A549 (cell line): ENCODE data around the gene MBNL1. TPM values are rescaled to one million over a fixed set of nuclear protein-coding genes. Genes with fewer than 3 reads are reported as not detected.

Source experiments
- ATAC-seq, 2 experiments: fragments of 200-7000 bp in 1 of 2; fragments of >200 bp in 1 of 2; cut with Nextera tagmentation in 1 of 2; cut with Tn5 transposase in 1 of 2; 3 replicates each; pipeline versions ENCODE4 v1.8.0 to v1.9.1; 2018 to 2020; ENCODE audit warnings: mild to moderate bottlenecking in 1 of 2, moderate library complexity in 1 of 2
- CTCF ChIA-PET: fragments of 300-600 bp; sonication (Branson Sonifier 250); formaldehyde crosslinking; extraction: SDS; loops from one replicate; lab custom pipeline; 2021; ENCODE audit warnings: antibody characterized with exemption, inconsistent platforms; lab: Yijun Ruan, JAX
- POLR2A ChIA-PET: fragments of 350-600 bp; formaldehyde crosslinking; extraction: SDS; loops from one replicate; lab custom pipeline; 2021; ENCODE audit warnings: antibody characterized with exemption, inconsistent platforms; lab: Yijun Ruan, JAX
- DNase-seq, 2 experiments: peaks; one replicate each; pipeline versions ENCODE4 v3.0.0 to v3.0.0-alpha.2; 2011 to 2016; ENCODE audit warnings: low read depth in 1 of 2, low spot score in 1 of 2
- FAIRE-seq: peaks from 2 replicates; lab custom pipeline; 2011; peaks lifted over from hg19 to GRCh38; lab: Jason Lieb, UNC
- H3K27ac ChIP-seq, 2 experiments: fragments of >200 bp; sonication (Bioruptor Twin); formaldehyde crosslinking; 3 replicates each; pipeline ENCODE4 v1.5.1; 2016 to 2017
- H3K4me1 ChIP-seq: fragments of >200 bp; sonication (Bioruptor Twin); formaldehyde crosslinking; 3 replicates; pipeline ENCODE4 v1.6.1; 2016
- H3K4me2 ChIP-seq: fragments of >200 bp; sonication (Bioruptor Twin); formaldehyde crosslinking; 3 replicates; pipeline ENCODE4 v1.6.1; 2016
- H3K4me3 ChIP-seq: fragments of >200 bp; sonication (Bioruptor Twin); formaldehyde crosslinking; 3 replicates; pipeline ENCODE4 v1.5.1; 2016
- H3K9me3 ChIP-seq: fragments of >200 bp; sonication (Bioruptor Twin); formaldehyde crosslinking; 3 replicates; pipeline ENCODE4 v1.6.1; 2016
- ATOH8 ChIP-seq: fragments of 250-450 bp; sonication (Bioruptor Pico); IDR thresholded peaks from 2 replicates; pipeline ENCODE4 v1.5.0; 2020; ENCODE audit warnings: low read depth, mild to moderate bottlenecking, moderate library complexity
- BHLHE40 ChIP-seq: IDR thresholded peaks from 2 replicates; pipeline ENCODE4 v1.6.1; 2012; ENCODE audit warnings: low read depth, low read length, inconsistent platforms
- CHD2 ChIP-seq: fragments of 150-350 bp; IDR thresholded peaks from 2 replicates; pipeline ENCODE4 v1.6.1; 2014; ENCODE audit warnings: low read length; ENCODE audit not compliant: partially characterized antibody
- EHF ChIP-seq: fragments of 250-450 bp; sonication (Bioruptor Pico); IDR thresholded peaks from 2 replicates; pipeline ENCODE4 v1.5.0; 2020; ENCODE audit warnings: mild to moderate bottlenecking
- EHMT2 ChIP-seq: fragments of 200-600 bp; sonication (generic); IDR thresholded peaks from 2 replicates; pipeline ENCODE4 v1.6.1; 2016; ENCODE audit warnings: antibody characterized with exemption, low read depth, mild to moderate bottlenecking, moderate library complexity
- GATA3 ChIP-seq: IDR thresholded peaks from 2 replicates; pipeline ENCODE4 v1.6.1; 2012; ENCODE audit warnings: borderline replicate concordance
- HES2 ChIP-seq: fragments of >200 bp; sonication (Bioruptor Twin); formaldehyde crosslinking; IDR thresholded peaks from 2 replicates; pipeline ENCODE4 v1.6.1; 2016
- HEYL ChIP-seq: fragments of 250-450 bp; sonication (Bioruptor Pico); IDR thresholded peaks from 2 replicates; pipeline ENCODE4 v1.8.0; 2021; ENCODE audit warnings: mild to moderate bottlenecking, moderate library complexity
- HOXA7 ChIP-seq: fragments of 250-450 bp; sonication (Bioruptor Pico); IDR thresholded peaks from 2 replicates; pipeline ENCODE4 v1.5.0; 2020; ENCODE audit warnings: mild to moderate bottlenecking, moderate library complexity
- HOXB13 ChIP-seq: fragments of 250-450 bp; sonication (Bioruptor Pico); IDR thresholded peaks from 2 replicates; pipeline ENCODE4 v1.5.0; 2020; ENCODE audit warnings: low read depth, mild to moderate bottlenecking, moderate library complexity
- HOXB5 ChIP-seq: fragments of 250-450 bp; sonication (Bioruptor Pico); IDR thresholded peaks from 2 replicates; pipeline ENCODE4 v1.5.0; 2020; ENCODE audit warnings: mild to moderate bottlenecking, moderate library complexity
- JUN ChIP-seq, 2 experiments: fragments of >200 bp; sonication (Bioruptor Twin); formaldehyde crosslinking; IDR thresholded peaks; 2 replicates in 1 of 2; 3 replicates in 1 of 2; pipeline ENCODE4 v1.6.1; 2016 to 2017
- JUNB ChIP-seq: fragments of >200 bp; sonication (Bioruptor Twin); formaldehyde crosslinking; IDR thresholded peaks from 2 replicates; pipeline ENCODE4 v1.6.1; 2016
- KDM5A ChIP-seq: fragments of 200-600 bp; sonication (generic); IDR thresholded peaks from 2 replicates; pipeline ENCODE4 v1.6.1; 2016; ENCODE audit warnings: antibody characterized with exemption, mild to moderate bottlenecking
- MAFK ChIP-seq: fragments of 450-650 bp; IDR thresholded peaks from 2 replicates; pipeline ENCODE4 v1.6.1; 2014; ENCODE audit not compliant: partially characterized antibody
- MYC ChIP-seq: IDR thresholded peaks from 2 replicates; pipeline ENCODE4 v1.6.1; 2012; ENCODE audit warnings: mild to moderate bottlenecking, inconsistent platforms, low read length, improper control_type of control experiment, borderline replicate concordance
- POLR2A ChIP-seq: IDR thresholded peaks from 2 replicates; pipeline ENCODE4 v1.6.1; 2012; ENCODE audit warnings: mild to moderate bottlenecking, low read length
- POLR2AphosphoS2 ChIP-seq: conservative IDR thresholded peaks from 2 replicates; pipeline ENCODE4 v1.6.1; 2012; ENCODE audit warnings: low read length, improper control_type of control experiment, inconsistent platforms
- RARB ChIP-seq: fragments of 250-450 bp; sonication (Bioruptor Pico); IDR thresholded peaks from 2 replicates; pipeline ENCODE4 v1.8.0; 2021; ENCODE audit warnings: mild to moderate bottlenecking, moderate library complexity
- RCOR1 ChIP-seq: fragments of 150-350 bp; IDR thresholded peaks from 2 replicates; pipeline ENCODE4 v1.6.1; 2014; ENCODE audit warnings: antibody characterized with exemption, low read length, low read depth
- SMC3 ChIP-seq: fragments of >200 bp; sonication (Bioruptor Twin); formaldehyde crosslinking; IDR thresholded peaks from 3 replicates; pipeline ENCODE4 v1.6.1; 2018; ENCODE audit warnings: inconsistent platforms
- SREBF2 ChIP-seq: fragments of 450-650 bp; IDR thresholded peaks from 2 replicates; pipeline ENCODE4 v1.6.1; 2014; ENCODE audit warnings: mild to moderate bottlenecking, moderate library complexity
- TFCP2L1 ChIP-seq: fragments of 250-450 bp; sonication (Bioruptor Pico); IDR thresholded peaks from 2 replicates; pipeline ENCODE4 v1.5.0; 2021; ENCODE audit warnings: mild to moderate bottlenecking
- ZFP36 ChIP-seq: fragments of 450-650 bp; IDR thresholded peaks from 2 replicates; pipeline ENCODE4 v1.6.1; 2014; ENCODE audit warnings: borderline replicate concordance; ENCODE audit not compliant: partially characterized antibody
- ZSCAN20 ChIP-seq: fragments of 250-450 bp; sonication (Bioruptor Pico); IDR thresholded peaks from 2 replicates; pipeline ENCODE4 v1.8.0; 2022; ENCODE audit warnings: mild to moderate bottlenecking, moderate library complexity
- WGBS: methylation state at CpG from one replicate; pipeline ENCODE4 v1.1.6; 2017; ENCODE audit errors: missing lambda C conversion rate; 5-methylcytosine and 5-hydroxymethylcytosine counted together
- polyA plus RNA-seq, 4 experiments: library from polyadenylated mRNA; depleted of rRNA in 3 of 4; stranded (reverse); fragments of >200 nt; fragmentation: RNase III in 1 of 4; extraction: RNeasy Plus Mini Kit Qiagen cat#74134 plus additional on column Dnase treatment in 1 of 4; gene quantifications; 2 replicates in 3 of 4; 3 replicates in 1 of 4; pipeline ENCODE4 v1.2.3, GENCODE V29; 2011 to 2017
- TF ChIP-seq, protein P1 (sequence below): IDR thresholded peaks from 2 replicates; pipeline ENCODE4 v1.6.1; 2012
- TF ChIP-seq, protein P2 (sequence below): fragments of >200 bp; sonication (Bioruptor Twin); formaldehyde crosslinking; IDR thresholded peaks from 3 replicates; pipeline ENCODE4 v1.5.1; 2016

MBNL1 gene
- polyA plus RNA-seq, 2 of the 4 experiments (the other 2 are of a cell fraction), result 60.5 to 92.5 TPM

GRCh38 chr3:152259468-152259867 lies 9.3 kb upstream of the MBNL1 start:
- H3K9me3 ChIP-seq, result no peaks in the 10 kb centered on the region
- FAIRE-seq, result no peak
- ChIA-PET POLR2A (no interaction called here), CTCF (interaction anchor here (1.0 kb wide), 1 partner anchor 9 kb away, joined by 3 read pairs; the partner anchor contains the start of gene MBNL1)
- H3K27ac ChIP-seq, result peak overlapping the region in 1 of 2 experiments; percentile 51; a peak in 1 of 6 replicates
- peaks cover 29% of the 10 kb centered on the region for H3K4me1 ChIP-seq
- peak overlapping the region; percentile 72 for H3K4me2 ChIP-seq
- WGBS, result 86% methylated on average over 2 of the region's 2 CpGs
- no peak for DNase-seq
- H3K4me3 ChIP-seq, result no peak overlapping the region
- ATAC-seq, result no peak
- TF ChIP-seq MAFK (no peak), HOXB13 (CRISPR knock-in tag) (no peak), HOXB5 (CRISPR knock-in tag) (no peak), HEYL (CRISPR knock-in tag) (no peak), JUN (IDR thresholded peaks at IDR 0.05) (no peak), GATA3 (no peak), ZSCAN20 (CRISPR knock-in tag) (no peak), POLR2AphosphoS2 (no peak), EHF (no peak), SMC3 (no peak), TFCP2L1 (CRISPR knock-in tag) (no peak), POLR2A (no peak), ATOH8 (no peak), ZFP36 (no peak), KDM5A (no peak), MYC (no peak), RARB (no peak)
- TF ChIP-seq, protein P1, sequence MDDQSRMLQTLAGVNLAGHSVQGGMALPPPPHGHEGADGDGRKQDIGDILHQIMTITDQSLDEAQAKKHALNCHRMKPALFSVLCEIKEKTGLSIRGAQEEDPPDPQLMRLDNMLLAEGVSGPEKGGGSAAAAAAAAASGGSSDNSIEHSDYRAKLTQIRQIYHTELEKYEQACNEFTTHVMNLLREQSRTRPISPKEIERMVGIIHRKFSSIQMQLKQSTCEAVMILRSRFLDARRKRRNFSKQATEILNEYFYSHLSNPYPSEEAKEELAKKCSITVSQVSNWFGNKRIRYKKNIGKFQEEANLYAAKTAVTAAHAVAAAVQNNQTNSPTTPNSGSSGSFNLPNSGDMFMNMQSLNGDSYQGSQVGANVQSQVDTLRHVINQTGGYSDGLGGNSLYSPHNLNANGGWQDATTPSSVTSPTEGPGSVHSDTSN, result no peak
- TF ChIP-seq, protein P2, sequence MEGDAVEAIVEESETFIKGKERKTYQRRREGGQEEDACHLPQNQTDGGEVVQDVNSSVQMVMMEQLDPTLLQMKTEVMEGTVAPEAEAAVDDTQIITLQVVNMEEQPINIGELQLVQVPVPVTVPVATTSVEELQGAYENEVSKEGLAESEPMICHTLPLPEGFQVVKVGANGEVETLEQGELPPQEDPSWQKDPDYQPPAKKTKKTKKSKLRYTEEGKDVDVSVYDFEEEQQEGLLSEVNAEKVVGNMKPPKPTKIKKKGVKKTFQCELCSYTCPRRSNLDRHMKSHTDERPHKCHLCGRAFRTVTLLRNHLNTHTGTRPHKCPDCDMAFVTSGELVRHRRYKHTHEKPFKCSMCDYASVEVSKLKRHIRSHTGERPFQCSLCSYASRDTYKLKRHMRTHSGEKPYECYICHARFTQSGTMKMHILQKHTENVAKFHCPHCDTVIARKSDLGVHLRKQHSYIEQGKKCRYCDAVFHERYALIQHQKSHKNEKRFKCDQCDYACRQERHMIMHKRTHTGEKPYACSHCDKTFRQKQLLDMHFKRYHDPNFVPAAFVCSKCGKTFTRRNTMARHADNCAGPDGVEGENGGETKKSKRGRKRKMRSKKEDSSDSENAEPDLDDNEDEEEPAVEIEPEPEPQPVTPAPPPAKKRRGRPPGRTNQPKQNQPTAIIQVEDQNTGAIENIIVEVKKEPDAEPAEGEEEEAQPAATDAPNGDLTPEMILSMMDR, result no peak

DNA sequence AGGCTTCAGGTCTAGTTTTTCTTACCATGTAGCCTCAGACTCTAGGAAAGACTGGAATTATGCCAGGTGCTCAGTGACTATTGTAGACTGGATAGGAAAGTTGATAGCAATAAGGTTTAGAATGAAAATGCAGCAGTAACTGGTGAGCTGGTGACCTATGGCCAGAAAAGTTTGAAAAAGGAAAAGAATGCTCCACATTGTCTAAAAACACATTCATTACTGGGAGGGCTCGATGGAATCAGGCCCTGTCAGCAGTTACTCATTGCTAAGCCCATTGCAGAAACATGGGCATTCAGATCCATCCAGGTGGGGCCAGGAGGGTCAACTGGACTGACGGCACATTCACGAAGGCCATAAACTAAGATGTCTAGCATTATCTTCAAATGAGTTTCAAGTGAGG lies 8.7 kb upstream of the MBNL1 start:
- peaks cover 29% of the 10 kb centered on the region for H3K4me1 ChIP-seq
- DNase-seq (no peak), ATAC-seq (no peak), FAIRE-seq (no peak)
- ChIA-PET POLR2A (no interaction called here), CTCF (no interaction called here)
- H3K9me3 ChIP-seq, result no peaks in the 10 kb centered on the region
- WGBS, result 72% methylated on average over 3 of the region's 3 CpGs
- H3K4me3 ChIP-seq, result no peak overlapping the region
- 0 out of 6 replicates have a peak overlapping the region, but pooled peaks of 1 of the 2 experiments have one; percentile 26 for H3K27ac ChIP-seq
- peak overlapping the region; percentile 1; the same call in 1 of the 3 replicates for H3K4me2 ChIP-seq
- TF ChIP-seq HOXA7 (CRISPR knock-in tag) (no peak), HES2 (no peak), CHD2 (no peak), ZFP36 (no peak), HEYL (CRISPR knock-in tag) (no peak), GATA3 (no peak), JUNB (no peak), RCOR1 (no peak), BHLHE40 (no peak), SREBF2 (no peak), EHMT2 (no peak)
